Ectodermal cell (in vitro differentiated cells): Measurements from ENCODE around the gene SYTL5.

ENCODE experiments used
- H3K27ac ChIP-seq: 2 replicates; pipeline ENCODE4 v1.7.0; 2013; ENCODE audit warnings: mild to moderate bottlenecking, low read depth, low read length; ENCODE audit not compliant: insufficient read depth, poor library complexity, severe bottlenecking
- H3K27me3 ChIP-seq: 2 replicates; pipeline ENCODE4 v1.7.0; 2013; ENCODE audit warnings: mild to moderate bottlenecking, low read length; ENCODE audit not compliant: insufficient read depth, control insufficient read depth, poor library complexity, severe bottlenecking
- H3K36me3 ChIP-seq: one replicate; pipeline ENCODE4 v1.7.0; 2013; ENCODE audit warnings: low read length; ENCODE audit not compliant: control insufficient read depth, insufficient read depth
- H3K4me1 ChIP-seq: one replicate; pipeline ENCODE4 v1.7.0; 2013; ENCODE audit warnings: low read length; ENCODE audit not compliant: control insufficient read depth, insufficient read depth
- H3K4me3 ChIP-seq: 2 replicates; pipeline ENCODE4 v1.7.0; 2013; ENCODE audit warnings: low read depth, low read length, control low read depth; ENCODE audit not compliant: insufficient read depth
- H3K9me3 ChIP-seq: 2 replicates; pipeline ENCODE4 v1.7.0; 2013; ENCODE audit warnings: mild to moderate bottlenecking, low read length, moderate library complexity; ENCODE audit not compliant: control insufficient read depth
- WGBS, 2 experiments: methylation state at CpG; one replicate each; pipeline ENCODE4 v1.1.7; 2013; ENCODE audit warnings: missing lambda C conversion rate in 2 of 2; 5-methylcytosine and 5-hydroxymethylcytosine counted together

SYTL5 gene

GRCh38 chrX:38052096-38052495 lies 45.7 kb downstream of the SYTL5 start:
- no peaks in the 10 kb centered on the region for H3K9me3 ChIP-seq
- no peak overlapping the region for H3K4me3 ChIP-seq
- 80% methylated on average over 1 of the region's 1 CpG; no CpG with 5 or more reads in 1 of the 2 experiments for WGBS, 2 experiments
- H3K27me3 ChIP-seq: no peaks in the 10 kb centered on the region
- H3K36me3 ChIP-seq: no peaks in the 10 kb centered on the region
- H3K4me1 ChIP-seq: no peaks in the 10 kb centered on the region
- no peak overlapping the region for H3K27ac ChIP-seq

- WGBS, 2 experiments: 87 to 95% methylated on average over 2 to 4 of the region's 4 CpGs
Observed at GRCh38 chrX:38055170-38055847, 49.0 kb downstream of the SYTL5 start.

GRCh38 chrX:38060331-38060878 lies 54.1 kb downstream of the SYTL5 start:
- no peaks in the 10 kb centered on the region for H3K4me1 ChIP-seq
- no peak overlapping the region for H3K4me3 ChIP-seq
- H3K27me3 ChIP-seq: no peaks in the 10 kb centered on the region
- no peak overlapping the region for H3K27ac ChIP-seq
- H3K36me3 ChIP-seq: no peaks in the 10 kb centered on the region
- no CpG with 5 or more reads among the region's 2 CpGs for WGBS, 2 experiments
- no peaks in the 10 kb centered on the region for H3K9me3 ChIP-seq

More at GRCh38 chrX:38055170-38055847, 49.0 kb downstream of the SYTL5 start:
- Histone ChIP-seq H3K4me1 (no peaks in the 10 kb centered on the region), H3K36me3 (no peaks in the 10 kb centered on the region), H3K27ac (no peak overlapping the region), H3K4me3 (no peak overlapping the region), H3K27me3 (no peaks in the 10 kb centered on the region), H3K9me3 (no peaks in the 10 kb centered on the region)

- 60% methylated on average over 1 of the region's 2 CpGs; no CpG with 5 or more reads in 1 of the 2 experiments for WGBS, 2 experiments
- no peak overlapping the region for H3K27ac ChIP-seq
Observed at GRCh38 chrX:38061335-38061734, 55.0 kb downstream of the SYTL5 start.

GRCh38 chrX:38066934-38067333 lies 60.6 kb downstream of the SYTL5 start:
- WGBS, 2 experiments: 80 to 97% methylated on average over 1 to 2 of the region's 2 CpGs
- H3K4me3 ChIP-seq: no peak overlapping the region
- no peaks in the 10 kb centered on the region for H3K4me1 ChIP-seq
- H3K36me3 ChIP-seq: no peaks in the 10 kb centered on the region
- H3K27ac ChIP-seq: no peak overlapping the region
- no peaks in the 10 kb centered on the region for H3K27me3 ChIP-seq
- no peaks in the 10 kb centered on the region for H3K9me3 ChIP-seq

More at GRCh38 chrX:38061335-38061734, 55.0 kb downstream of the SYTL5 start:
- Histone ChIP-seq H3K36me3 (no peaks in the 10 kb centered on the region), H3K4me1 (no peaks in the 10 kb centered on the region), H3K9me3 (no peaks in the 10 kb centered on the region), H3K27me3 (no peaks in the 10 kb centered on the region), H3K4me3 (no peak overlapping the region)

- no peaks in the 10 kb centered on the region for H3K36me3 ChIP-seq
- no peak overlapping the region for H3K27ac ChIP-seq
Observed at GRCh38 chrX:38069273-38069672, 62.9 kb downstream of the SYTL5 start.

GRCh38 chrX:38069991-38070390 lies 63.6 kb downstream of the SYTL5 start:
- H3K4me1 ChIP-seq: no peaks in the 10 kb centered on the region
- 86 to 90% methylated on average over 1 of the region's 1 CpG for WGBS, 2 experiments
- no peaks in the 10 kb centered on the region for H3K36me3 ChIP-seq
- no peaks in the 10 kb centered on the region for H3K9me3 ChIP-seq
- H3K27ac ChIP-seq: no peak overlapping the region
- H3K4me3 ChIP-seq: no peak overlapping the region
- H3K27me3 ChIP-seq: no peaks in the 10 kb centered on the region

More at GRCh38 chrX:38069273-38069672, 62.9 kb downstream of the SYTL5 start:
- H3K4me3 ChIP-seq: no peak overlapping the region
- WGBS, 2 experiments: 94 to 98% methylated on average over 3 of the region's 3 CpGs
- H3K4me1 ChIP-seq: no peaks in the 10 kb centered on the region
- no peaks in the 10 kb centered on the region for H3K9me3 ChIP-seq
- no peaks in the 10 kb centered on the region for H3K27me3 ChIP-seq

- no peak overlapping the region for H3K4me3 ChIP-seq
Observed at GRCh38 chrX:38079463-38079862, 73.1 kb downstream of the SYTL5 start.

GRCh38 chrX:38080808-38081207 lies 74.5 kb downstream of the SYTL5 start:
- Histone ChIP-seq H3K9me3 (no peaks in the 10 kb centered on the region), H3K27ac (no peak overlapping the region), H3K4me1 (no peaks in the 10 kb centered on the region), H3K27me3 (no peaks in the 10 kb centered on the region), H3K4me3 (no peak overlapping the region), H3K36me3 (no peaks in the 10 kb centered on the region)
- WGBS, 2 experiments: 60% methylated on average over 1 of the region's 3 CpGs; no CpG with 5 or more reads in 1 of the 2 experiments

More at GRCh38 chrX:38079463-38079862, 73.1 kb downstream of the SYTL5 start:
- no peak overlapping the region for H3K27ac ChIP-seq
- no peaks in the 10 kb centered on the region for H3K36me3 ChIP-seq
- H3K9me3 ChIP-seq: no peaks in the 10 kb centered on the region
- no peaks in the 10 kb centered on the region for H3K27me3 ChIP-seq
- no peaks in the 10 kb centered on the region for H3K4me1 ChIP-seq

GRCh38 chrX:38081909-38082308 lies 75.6 kb downstream of the SYTL5 start:
- Histone ChIP-seq H3K9me3 (no peaks in the 10 kb centered on the region), H3K36me3 (no peaks in the 10 kb centered on the region), H3K4me1 (no peaks in the 10 kb centered on the region), H3K27ac (no peak overlapping the region), H3K27me3 (no peaks in the 10 kb centered on the region), H3K4me3 (no peak overlapping the region)
- 100% methylated on average over 1 of the region's 1 CpG; no CpG with 5 or more reads in 1 of the 2 experiments for WGBS, 2 experiments
